ENCODE measurements around the gene RAP1GAP2.

The RAP1GAP2 gene

GRCh38 chr17:2943981-2944380 lies 147.7 kb downstream of the RAP1GAP2 start:
- H3K27ac ChIP-seq = no peak overlapping the region
- no peak overlapping the region for H3K4me3 ChIP-seq
- no peak for DNase-seq (ENCODE audit: low spot score)
- no peak for TF ChIP-seq CTCF (IDR thresholded peaks at IDR 0.05)

GRCh38 chr17:2945299-2945698 lies 149.1 kb downstream of the RAP1GAP2 start:
- Histone ChIP-seq H3K27ac (no peak overlapping the region), H3K4me3 (no peak overlapping the region)
- TF ChIP-seq CTCF (IDR thresholded peaks at IDR 0.05) = no peak
- no peak for DNase-seq (ENCODE audit: low spot score)

GRCh38 chr17:2946144-2946543 lies 149.9 kb downstream of the RAP1GAP2 start:
- H3K27ac ChIP-seq = no peak overlapping the region
- TF ChIP-seq CTCF (IDR thresholded peaks at IDR 0.05) = no peak
- no peak overlapping the region for H3K4me3 ChIP-seq
- no peak for DNase-seq (ENCODE audit: low spot score)

GRCh38 chr17:2947588-2947950 lies 151.3 kb downstream of the RAP1GAP2 start:
- DNase-seq (ENCODE audit: low spot score) = peak; percentile 49
- TF ChIP-seq CTCF (IDR thresholded peaks at IDR 0.05) = no peak
- Histone ChIP-seq H3K4me3 (no peak overlapping the region), H3K27ac (no peak overlapping the region)

GRCh38 chr17:2947996-2948550 lies 151.8 kb downstream of the RAP1GAP2 start:
- TF ChIP-seq CTCF (IDR thresholded peaks at IDR 0.05) = no peak

GRCh38 chr17:2948721-2949468 lies 152.7 kb downstream of the RAP1GAP2 start:
- Histone ChIP-seq H3K27ac (no peak overlapping the region), H3K4me3 (no peak overlapping the region)
- peak; percentile 45 for DNase-seq (ENCODE audit: low spot score)
- TF ChIP-seq CTCF (IDR thresholded peaks at IDR 0.05) = no peak

More at GRCh38 chr17:2947996-2948550, 151.8 kb downstream of the RAP1GAP2 start:
- DNase-seq (ENCODE audit: low spot score) = peak; percentile 38
- no peak overlapping the region for H3K27ac ChIP-seq
- H3K4me3 ChIP-seq = no peak overlapping the region

- H3K4me3 ChIP-seq = no peak overlapping the region
- H3K27ac ChIP-seq = no peak overlapping the region
- DNase-seq (ENCODE audit: low spot score) = peak; percentile 66
- no peak for TF ChIP-seq CTCF (IDR thresholded peaks at IDR 0.05)
Measured at GRCh38 chr17:2949469-2950044, 153.3 kb downstream of the RAP1GAP2 start.

All from coronary artery (tissue), 2 donors.